WERI-Rb-1 (cell line): Measurements from ENCODE around the gene PTRHD1.

Experiments
- DNase-seq: peaks from one replicate; pipeline ENCODE4 v3.0.0-alpha.2; 2020
- H3K27ac ChIP-seq: fragments of 250-450 bp; sonication (Bioruptor Pico); 2 replicates; pipeline ENCODE4 v1.5.1; 2020; ENCODE audit warnings: mild to moderate bottlenecking, moderate library complexity
- H3K27me3 ChIP-seq: fragments of 250-450 bp; sonication (Bioruptor Pico); 2 replicates; pipeline ENCODE4 v1.5.1; 2021; ENCODE audit warnings: mild to moderate bottlenecking, low read depth, moderate library complexity; ENCODE audit not compliant: insufficient read depth, severe bottlenecking
- H3K36me3 ChIP-seq: fragments of 250-450 bp; sonication (Bioruptor Pico); 2 replicates; pipeline ENCODE4 v1.5.1; 2020; ENCODE audit warnings: mild to moderate bottlenecking, moderate library complexity
- H3K4me3 ChIP-seq: 2 replicates; pipeline ENCODE4 v1.5.1; 2011; ENCODE audit warnings: low read depth, mild to moderate bottlenecking, control low read depth, low read length
- H3K9me3 ChIP-seq: fragments of 250-450 bp; sonication (Bioruptor Pico); 2 replicates; pipeline ENCODE4 v1.5.1; 2021; ENCODE audit warnings: mild to moderate bottlenecking, moderate library complexity; ENCODE audit not compliant: severe bottlenecking
- CTCF ChIP-seq: IDR thresholded peaks from 2 replicates; pipeline ENCODE4 v1.5.1; 2011; ENCODE audit warnings: low read depth, mild to moderate bottlenecking, control low read depth, inconsistent platforms, low read length

The PTRHD1 gene

DNA sequence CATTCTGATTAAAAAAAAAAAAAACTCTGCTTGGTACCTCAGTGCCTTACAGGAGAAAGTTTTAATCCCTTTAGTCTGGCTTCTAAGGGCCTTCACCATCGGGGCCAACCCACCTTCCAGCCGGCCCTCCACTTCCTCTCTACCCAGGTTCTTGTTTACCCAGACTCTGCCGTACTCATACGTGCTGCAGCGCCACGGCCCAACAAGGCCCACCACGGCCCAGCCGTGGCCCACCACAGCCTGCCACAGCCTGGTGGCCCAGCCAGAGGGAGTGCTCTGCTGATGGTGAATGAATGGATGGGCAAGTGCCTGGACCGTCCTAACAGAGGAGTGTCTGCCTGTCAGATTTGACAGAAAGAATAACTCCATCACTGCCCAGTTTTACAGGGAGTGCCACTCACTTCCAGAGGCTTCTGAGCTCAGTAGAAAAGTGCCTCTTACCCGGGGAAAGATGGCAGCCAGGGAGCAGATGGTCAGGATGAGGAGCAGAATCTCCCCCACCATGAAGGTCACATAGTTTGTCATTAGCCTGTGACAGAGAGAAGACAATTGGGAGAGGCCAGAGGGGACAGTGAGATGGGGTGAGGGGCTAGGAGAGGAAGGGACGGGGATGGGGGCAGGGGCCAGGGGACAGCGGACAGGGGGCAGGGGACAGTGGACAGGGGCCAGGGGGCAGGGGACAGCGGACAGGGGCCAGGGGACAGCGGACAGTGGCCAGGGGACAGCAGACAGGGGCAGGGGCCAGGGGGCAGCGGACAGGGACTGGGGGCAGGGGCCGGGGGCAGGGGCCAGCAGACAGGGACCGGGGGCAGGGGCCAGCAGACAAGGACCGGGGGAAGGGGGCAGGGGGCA, 38.3 kb upstream of the PTRHD1 start:
- no peaks in the 10 kb centered on the region for H3K9me3 ChIP-seq
- H3K4me3 ChIP-seq, result no peak overlapping the region
- H3K27me3 ChIP-seq, result no peaks in the 10 kb centered on the region
- no peak overlapping the region for H3K27ac ChIP-seq
- DNase-seq, result no peak
- TF ChIP-seq CTCF, result no peak
- H3K36me3 ChIP-seq, result peaks cover 64% of the 10 kb centered on the region

- no peak overlapping the region for H3K27ac ChIP-seq
- no peak for DNase-seq
- no peak overlapping the region for H3K4me3 ChIP-seq
- H3K27me3 ChIP-seq, result no peaks in the 10 kb centered on the region
- no peaks in the 10 kb centered on the region for H3K9me3 ChIP-seq
- peaks cover 63% of the 10 kb centered on the region for H3K36me3 ChIP-seq
- no peak for TF ChIP-seq CTCF
Observed at GRCh38 chr2:24830786-24831185, 37.6 kb upstream of the PTRHD1 start.

GRCh38 chr2:24830351-24830750, 37.2 kb upstream of the PTRHD1 start:
- Histone ChIP-seq H3K27me3 (no peaks in the 10 kb centered on the region), H3K27ac (no peak overlapping the region), H3K4me3 (no peak overlapping the region), H3K36me3 (peaks cover 63% of the 10 kb centered on the region), H3K9me3 (no peaks in the 10 kb centered on the region)
- peak; percentile 46 for TF ChIP-seq CTCF
- DNase-seq, result no peak

DNA sequence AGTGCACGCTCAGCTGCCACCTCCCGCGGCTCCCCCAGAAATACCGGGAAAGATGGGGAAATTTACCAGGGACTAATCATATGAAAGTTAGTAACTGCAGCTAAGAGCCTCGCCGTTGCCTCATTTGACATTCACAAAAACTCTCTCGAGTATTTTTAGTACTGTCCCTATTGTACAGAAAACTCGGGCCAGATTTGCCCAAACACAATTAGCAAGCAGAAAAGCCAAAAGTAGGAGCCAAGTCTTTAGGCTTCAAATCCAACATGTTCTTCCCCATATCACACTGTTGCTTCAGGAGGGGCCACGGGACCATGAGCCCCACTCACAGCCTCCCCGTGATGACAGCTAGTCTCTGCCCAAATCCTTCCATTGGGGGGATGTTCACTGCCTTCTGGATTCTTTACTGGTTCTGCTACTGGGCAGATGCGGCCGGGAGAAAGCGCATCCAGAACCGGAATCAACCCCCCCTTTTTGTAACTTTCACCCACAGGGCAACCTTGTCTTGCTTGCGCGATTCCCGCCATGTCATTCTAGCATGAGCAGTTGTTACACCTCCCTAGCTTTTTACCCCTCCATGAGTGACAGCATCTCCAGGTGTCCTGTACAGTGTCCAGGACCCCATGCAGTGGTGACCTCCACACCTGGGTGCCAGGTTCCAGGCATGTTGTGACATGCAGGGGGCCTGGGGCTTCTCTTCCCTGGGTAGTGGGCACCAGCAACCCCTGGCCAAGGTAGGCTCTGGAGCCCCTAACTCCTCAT, 35.2 kb upstream of the PTRHD1 start:
- H3K9me3 ChIP-seq, result no peaks in the 10 kb centered on the region

More for the DNA sequence above, 35.2 kb upstream of the PTRHD1 start:
- Histone ChIP-seq H3K27me3 (no peaks in the 10 kb centered on the region), H3K27ac (no peak overlapping the region), H3K36me3 (peaks cover 57% of the 10 kb centered on the region), H3K4me3 (no peak overlapping the region)
- no peak for TF ChIP-seq CTCF
- DNase-seq, result no peak
